Heart left ventricle (tissue), 13 donors: ENCODE data around the gene CACNA1D.

ENCODE experiments used
- CTCF ChIP-seq, 12 donors: fragments of 200-600 bp; sonication (generic) in 4 of 12; IDR thresholded peaks; one replicate each; pipeline versions ENCODE4 v1.5.0 to v1.8.0; 2018 to 2022; ENCODE audit warnings: antibody characterized with exemption in 12 of 12, mild to moderate bottlenecking in 5 of 12
- POLR2A ChIP-seq, 2 donors: fragments of 450-650 bp; IDR thresholded peaks; one replicate each; pipeline ENCODE4 v1.6.1; 2017; ENCODE audit warnings: antibody characterized with exemption in 2 of 2, mild to moderate bottlenecking in 2 of 2, moderate library complexity in 2 of 2
- donor health status: ischemic (EF 13 %, LVEDD 7.1; RV severe dilation, severe dysfunction).
- donor health status: DM: no; HTN: yes; CAD: no.
- donor health status: DM: no; HTN: no; CAD: no.
- donor health status: ischemic (EF 25% LVEDD 6.9; RV normal size, moderate dysfunction).
- donor health status: ischemic (EF 25% LVEDD 5.7; RV mildly dilated, moderate dysfunction).
- donor health status: ischemic (EF 35%, LVEDD 5.7; RV mildly dilated, moderate dysfunction).
- donor health status: nonischemic (EF 11% LVEDD 7.7; RV severe dilation, severe dysfunction).
- donor health status: DM: yes; HTN: yes; CAD: no.
- donor health status: PGD.
- donor health status: ischemic (EF 29% LVEDD 5.4; RV normal size, mild dysfunction).
- donor health status: nonischemic (EF 23%, LVEDD 6.1; RV moderate dilation, normal function).

DNA sequence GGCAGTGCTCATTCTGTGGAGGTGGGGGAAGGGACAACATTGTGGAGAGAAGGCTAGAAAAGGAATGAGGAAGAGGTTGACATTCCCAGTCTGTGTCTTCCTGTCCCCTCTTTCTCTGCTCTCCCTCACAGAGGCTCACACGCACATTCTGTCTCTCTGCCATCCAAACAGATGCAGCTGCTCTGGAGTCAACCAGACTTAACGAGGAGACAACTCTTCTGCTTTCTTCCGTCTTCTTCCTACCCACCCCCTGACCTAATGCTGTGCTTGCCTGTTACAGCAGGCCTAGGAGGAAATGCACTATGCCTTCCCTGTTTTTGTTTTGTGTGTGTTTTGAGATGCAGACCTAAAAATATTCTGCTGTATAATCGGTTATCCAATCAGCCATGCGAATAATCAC, 121.9 kb downstream of the CACNA1D start:
- no peak for TF ChIP-seq CTCF (IDR thresholded peaks at IDR 0.05)
- TF ChIP-seq POLR2A (IDR thresholded peaks at IDR 0.05): no peak
